Measurements from ENCODE around the gene HECTD4. TPM values are rescaled to one million over a fixed set of nuclear protein-coding genes. Genes with fewer than 3 reads are reported as not detected.

Gene HECTD4
- total and polyA plus RNA-seq, 12 donors = 3.0 to 33.7 (median 23.9) TPM

DNA sequence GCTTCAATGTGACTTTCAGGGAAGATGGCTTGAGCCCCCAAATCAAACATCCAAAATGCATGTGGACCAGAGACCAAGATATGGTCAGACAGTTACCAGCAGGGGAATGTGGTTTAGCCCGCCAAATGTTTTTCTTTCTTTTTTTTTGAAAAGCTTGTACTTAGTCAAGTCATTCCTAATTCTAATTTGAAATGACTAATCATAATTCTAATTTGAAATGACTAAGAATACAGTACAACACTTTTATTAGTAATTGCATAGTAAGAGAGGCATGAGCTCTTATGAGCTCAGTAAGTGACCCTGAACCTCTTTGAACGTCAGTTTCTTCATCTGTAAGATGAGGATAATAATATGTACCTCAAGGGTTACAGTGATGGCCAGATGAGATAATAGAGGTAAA lies 72.4 kb downstream of the HECTD4 start:
- no peaks in the 10 kb centered on the region for H3K27me3 ChIP-seq
- H3K4me1 ChIP-seq = peaks cover 0 to 30% (median 5%) of the 10 kb centered on the region in 9 donors
- peaks cover 0 to 79% (median 11%) of the 10 kb centered on the region in 9 donors for H3K36me3 ChIP-seq
- no peaks in the 10 kb centered on the region for H3K9me3 ChIP-seq
- intact Hi-C loops (cut with DNase I) = loop anchor here in 1 of 10 donors (10.0 kb wide), 1 partner anchor 75 kb away; the partner anchor contains the start of gene HECTD4
- ATAC-seq (no peak), DNase-seq (no peak)
- H3K27ac ChIP-seq = no peak overlapping the region
- 76 to 79% methylated on average over 2 of the region's 2 CpGs for WGBS, 2 donors
- no peak overlapping the region for H3K4me3 ChIP-seq
- TF ChIP-seq, protein P1, sequence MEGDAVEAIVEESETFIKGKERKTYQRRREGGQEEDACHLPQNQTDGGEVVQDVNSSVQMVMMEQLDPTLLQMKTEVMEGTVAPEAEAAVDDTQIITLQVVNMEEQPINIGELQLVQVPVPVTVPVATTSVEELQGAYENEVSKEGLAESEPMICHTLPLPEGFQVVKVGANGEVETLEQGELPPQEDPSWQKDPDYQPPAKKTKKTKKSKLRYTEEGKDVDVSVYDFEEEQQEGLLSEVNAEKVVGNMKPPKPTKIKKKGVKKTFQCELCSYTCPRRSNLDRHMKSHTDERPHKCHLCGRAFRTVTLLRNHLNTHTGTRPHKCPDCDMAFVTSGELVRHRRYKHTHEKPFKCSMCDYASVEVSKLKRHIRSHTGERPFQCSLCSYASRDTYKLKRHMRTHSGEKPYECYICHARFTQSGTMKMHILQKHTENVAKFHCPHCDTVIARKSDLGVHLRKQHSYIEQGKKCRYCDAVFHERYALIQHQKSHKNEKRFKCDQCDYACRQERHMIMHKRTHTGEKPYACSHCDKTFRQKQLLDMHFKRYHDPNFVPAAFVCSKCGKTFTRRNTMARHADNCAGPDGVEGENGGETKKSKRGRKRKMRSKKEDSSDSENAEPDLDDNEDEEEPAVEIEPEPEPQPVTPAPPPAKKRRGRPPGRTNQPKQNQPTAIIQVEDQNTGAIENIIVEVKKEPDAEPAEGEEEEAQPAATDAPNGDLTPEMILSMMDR (IDR thresholded peaks at IDR 0.05) = no peak

DNA sequence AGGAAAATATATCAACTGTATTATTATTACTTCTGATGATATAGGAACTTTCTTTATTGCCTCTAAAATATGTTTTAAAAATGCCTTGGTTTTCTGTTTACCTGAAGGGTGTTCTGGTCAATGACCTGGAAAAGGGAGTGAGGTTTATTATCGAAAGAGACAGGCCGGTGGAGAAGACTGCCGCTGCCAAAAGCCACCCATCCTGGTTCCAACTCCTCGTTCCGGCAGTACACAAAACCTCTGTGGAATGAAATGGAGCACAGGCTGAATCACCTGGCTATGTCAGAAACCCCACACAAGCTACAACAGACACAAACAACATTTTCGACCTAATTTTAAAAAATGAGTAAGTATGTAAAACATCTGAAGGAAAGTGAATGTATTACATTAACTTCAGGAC lies 73.6 kb downstream of the HECTD4 start:
- DNase-seq (no peak), ATAC-seq (no peak)
- Histone ChIP-seq H3K27me3 (no peaks in the 10 kb centered on the region), H3K27ac (no peak overlapping the region), H3K4me3 (no peak overlapping the region), H3K9me3 (no peaks in the 10 kb centered on the region), H3K36me3 (peaks cover 0 to 80% (median 7%) of the 10 kb centered on the region in 9 donors), H3K4me1 (peaks cover 0 to 30% (median 6%) of the 10 kb centered on the region in 9 donors)
- TF ChIP-seq, protein P1 (IDR thresholded peaks at IDR 0.05) = no peak
- intact Hi-C loops (cut with DNase I) = loop anchor here in 1 of 10 donors (10.0 kb wide), 1 partner anchor 76 kb away; the partner anchor contains the start of gene HECTD4
- 70 to 84% methylated on average over 6 of the region's 6 CpGs for WGBS, 2 donors

DNA sequence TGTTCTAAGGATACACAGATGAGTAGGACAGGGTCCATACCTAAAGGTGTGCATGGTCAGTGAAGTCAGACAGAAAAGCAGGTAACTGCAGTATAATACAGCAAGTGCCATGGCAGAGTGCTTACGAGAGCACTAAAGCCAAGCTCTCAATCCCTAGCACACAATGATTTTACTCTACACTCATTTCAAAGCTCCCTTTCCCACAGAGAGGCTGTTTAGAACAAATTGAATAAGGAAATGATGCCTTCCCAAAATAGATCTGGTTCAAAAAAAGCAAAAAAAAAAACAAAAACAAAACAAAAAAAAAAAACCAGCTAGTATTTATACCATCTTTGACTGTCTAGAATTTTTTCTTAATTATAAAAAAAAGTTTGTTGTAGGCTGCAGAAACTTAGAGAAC lies 74.1 kb downstream of the HECTD4 start:
- ATAC-seq = no peak
- no peak for DNase-seq
- Histone ChIP-seq H3K4me3 (no peak overlapping the region), H3K36me3 (peaks cover 0 to 79% (median 10%) of the 10 kb centered on the region in 9 donors), H3K4me1 (peaks cover 0 to 30% (median 9%) of the 10 kb centered on the region in 9 donors), H3K27me3 (no peaks in the 10 kb centered on the region), H3K27ac (peak overlapping the region in 1 of 10 donors; percentile 16), H3K9me3 (no peaks in the 10 kb centered on the region)
- TF ChIP-seq, protein P1 (IDR thresholded peaks at IDR 0.05) = no peak
- intact Hi-C loops (cut with DNase I) = loop anchor here in 1 of 10 donors (10.0 kb wide), 1 partner anchor 77 kb away; the partner anchor contains the start of gene HECTD4
- WGBS, 2 donors = 77 to 83% methylated on average over 1 of the region's 1 CpG

DNA sequence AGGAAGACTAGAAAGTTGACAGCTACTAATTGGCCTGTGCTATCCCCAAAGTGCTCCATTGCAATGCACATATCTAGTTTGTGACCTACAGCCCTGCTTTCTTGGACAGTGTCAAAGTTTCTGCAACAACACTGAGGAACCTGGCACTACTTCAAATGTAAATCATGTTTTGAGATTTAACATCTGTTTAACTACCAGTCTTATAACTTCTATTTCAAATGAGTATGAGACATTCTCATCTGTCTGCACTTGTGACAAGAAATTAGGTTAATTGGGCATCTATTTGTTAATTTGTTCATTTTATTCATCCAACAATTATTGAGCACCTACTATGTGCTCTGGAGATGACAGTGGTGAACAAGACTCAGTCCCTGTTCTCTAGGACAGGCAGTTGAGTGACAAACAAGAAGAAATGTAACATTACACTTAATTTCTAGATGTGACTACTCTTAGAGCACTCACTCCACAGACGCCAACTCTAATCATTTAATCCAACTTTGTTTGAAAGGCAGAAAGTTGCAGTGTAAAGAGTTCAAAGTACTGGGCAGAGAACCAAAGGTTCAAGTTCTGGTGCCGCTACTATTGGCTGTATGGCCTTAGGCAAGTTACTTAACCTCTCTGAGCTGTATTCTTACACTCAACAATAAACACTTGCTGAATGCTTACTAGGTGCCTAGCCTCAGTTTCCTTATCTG lies 74.8 kb downstream of the HECTD4 start:
- H3K27ac ChIP-seq = peak overlapping the region in 1 of 10 donors; percentile 16

More for the DNA sequence above, 74.8 kb downstream of the HECTD4 start:
- Histone ChIP-seq H3K4me3 (no peak overlapping the region), H3K9me3 (no peaks in the 10 kb centered on the region), H3K4me1 (peaks cover 0 to 30% (median 9%) of the 10 kb centered on the region in 9 donors), H3K27me3 (no peaks in the 10 kb centered on the region), H3K36me3 (peaks cover 0 to 79% (median 12%) of the 10 kb centered on the region in 9 donors)
- 85 to 88% methylated on average over 2 of the region's 2 CpGs for WGBS, 2 donors
- DNase-seq = no peak
- ATAC-seq = peak in 5 of 8 donors; percentile 11 to 49 (median 38)
- TF ChIP-seq, protein P1 (IDR thresholded peaks at IDR 0.05) = no peak
- intact Hi-C loops (cut with DNase I) = loop anchor here in 1 of 10 donors (10.0 kb wide), 1 partner anchor 77 kb away; the partner anchor contains the start of gene HECTD4

All from heart right ventricle (tissue), 16 donors.